Activated B cell treated with CpG ODN at 0.5 μM for 24 hours (primary cell): ENCODE measurements around the gene NRP2. TPM values are rescaled to one million over a fixed set of nuclear protein-coding genes. Genes with fewer than 3 reads are reported as not detected.

Experiments
- ATAC-seq: fragments of 200-7000 bp; cut with Tn5 transposase; one replicate; pipeline ENCODE4 v1.10.0; 2021; ENCODE audit warnings: low read depth, mild to moderate bottlenecking, moderate library complexity
- CTCF ChIA-PET: fragments of 350-600 bp; sonication (Branson Sonifier 250); formaldehyde crosslinking; loops from one replicate; lab custom pipeline; 2021; ENCODE audit warnings: antibody characterized with exemption; lab: Charles Lee
- POLR2A ChIA-PET: fragments of 350-600 bp; sonication (Branson Sonifier 250); formaldehyde crosslinking; loops from one replicate; lab custom pipeline; 2021; ENCODE audit warnings: antibody characterized with exemption; lab: Charles Lee
- DNase-seq: peaks from one replicate; pipeline ENCODE4 v3.0.0; 2022
- H3K27ac Mint-ChIP-seq: one replicate; pipeline ENCODE4 v1.8.0; 2020; ENCODE audit warnings: mixed read lengths
- H3K27me3 Mint-ChIP-seq: one replicate; pipeline ENCODE4 v1.8.0; 2021; ENCODE audit warnings: mixed read lengths
- H3K36me3 Mint-ChIP-seq: one replicate; pipeline ENCODE4 v1.8.0; 2021; ENCODE audit warnings: low read depth, mixed read lengths
- H3K4me1 Mint-ChIP-seq: one replicate; pipeline ENCODE4 v1.8.0; 2021; ENCODE audit warnings: mixed read lengths
- H3K4me3 Mint-ChIP-seq: one replicate; pipeline ENCODE4 v1.8.0; 2020; ENCODE audit warnings: mild to moderate bottlenecking, mixed read lengths
- H3K9me3 Mint-ChIP-seq: one replicate; pipeline ENCODE4 v1.8.0; 2020; ENCODE audit warnings: mixed read lengths
- intact Hi-C: fragments of 100-400 bp; cut with micrococcal nuclease; formaldehyde crosslinking; loops from one replicate; pipeline ENCODE4 v1.15.1; 2024
- total RNA-seq: library from RNA; stranded (reverse); gene quantifications from 2 replicates; pipeline ENCODE4 v1.2.3, GENCODE V29; 2022
- TF ChIP-seq, protein P1 (sequence below): fragments of 200-600 bp; IDR thresholded peaks from one replicate; pipeline ENCODE4 v1.8.0; 2022; ENCODE audit warnings: antibody characterized with exemption, mild to moderate bottlenecking

The NRP2 gene
- total RNA-seq, 1 donor from 2014 or later = 10.2 TPM

DNA sequence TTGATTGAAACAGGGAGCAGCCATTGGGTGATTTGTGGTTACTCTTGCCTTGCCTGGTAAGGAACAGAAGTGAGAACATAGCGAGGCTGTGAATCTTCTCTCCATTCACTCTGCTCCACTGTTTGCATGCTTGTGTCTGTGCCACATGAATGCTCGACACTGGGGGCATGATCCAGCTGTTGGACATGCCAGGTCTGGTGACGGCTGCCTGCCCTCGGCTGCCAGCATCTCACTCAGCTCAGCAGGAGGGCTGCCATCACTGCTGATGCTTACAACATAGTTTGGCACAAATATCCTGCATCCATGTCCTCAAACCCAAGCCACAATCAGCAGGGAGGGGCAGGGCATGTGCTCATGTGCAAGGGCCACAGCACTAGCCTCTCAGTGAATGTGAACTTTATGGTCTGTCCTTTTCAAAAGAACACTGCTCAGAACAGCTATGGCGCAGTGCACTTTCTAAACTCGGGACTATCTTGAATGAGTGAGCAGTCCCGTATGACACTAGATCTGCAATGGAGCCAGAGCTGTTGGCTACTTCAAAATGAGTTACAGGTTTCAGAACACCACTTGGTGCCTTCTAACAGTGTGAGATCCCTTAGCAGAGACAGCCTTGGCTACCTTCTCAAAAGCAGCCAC, 126.3 kb downstream of the NRP2 start:
- CTCF ChIA-PET = no interaction called here
- DNase-seq (no peak), ATAC-seq (no peak)
- no peaks in the 10 kb centered on the region for H3K36me3 Mint-ChIP-seq
- H3K4me1 Mint-ChIP-seq = no peaks in the 10 kb centered on the region
- no peak overlapping the region for H3K27ac Mint-ChIP-seq
- intact Hi-C loops = no loop called here
- POLR2A ChIA-PET = no interaction called here
- peaks cover 12% of the 10 kb centered on the region for H3K27me3 Mint-ChIP-seq
- TF ChIP-seq, protein P1, sequence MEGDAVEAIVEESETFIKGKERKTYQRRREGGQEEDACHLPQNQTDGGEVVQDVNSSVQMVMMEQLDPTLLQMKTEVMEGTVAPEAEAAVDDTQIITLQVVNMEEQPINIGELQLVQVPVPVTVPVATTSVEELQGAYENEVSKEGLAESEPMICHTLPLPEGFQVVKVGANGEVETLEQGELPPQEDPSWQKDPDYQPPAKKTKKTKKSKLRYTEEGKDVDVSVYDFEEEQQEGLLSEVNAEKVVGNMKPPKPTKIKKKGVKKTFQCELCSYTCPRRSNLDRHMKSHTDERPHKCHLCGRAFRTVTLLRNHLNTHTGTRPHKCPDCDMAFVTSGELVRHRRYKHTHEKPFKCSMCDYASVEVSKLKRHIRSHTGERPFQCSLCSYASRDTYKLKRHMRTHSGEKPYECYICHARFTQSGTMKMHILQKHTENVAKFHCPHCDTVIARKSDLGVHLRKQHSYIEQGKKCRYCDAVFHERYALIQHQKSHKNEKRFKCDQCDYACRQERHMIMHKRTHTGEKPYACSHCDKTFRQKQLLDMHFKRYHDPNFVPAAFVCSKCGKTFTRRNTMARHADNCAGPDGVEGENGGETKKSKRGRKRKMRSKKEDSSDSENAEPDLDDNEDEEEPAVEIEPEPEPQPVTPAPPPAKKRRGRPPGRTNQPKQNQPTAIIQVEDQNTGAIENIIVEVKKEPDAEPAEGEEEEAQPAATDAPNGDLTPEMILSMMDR = no peak
- H3K9me3 Mint-ChIP-seq = no peaks in the 10 kb centered on the region
- H3K4me3 Mint-ChIP-seq = no peak overlapping the region

- H3K4me3 Mint-ChIP-seq = no peak overlapping the region
- H3K36me3 Mint-ChIP-seq = no peaks in the 10 kb centered on the region
- intact Hi-C loops = loop anchor here (5.0 kb wide), 1 partner anchor 214 kb away; no protein-coding TSS in a partner anchor
- no peaks in the 10 kb centered on the region for H3K4me1 Mint-ChIP-seq
- POLR2A ChIA-PET = no interaction called here
- DNase-seq = no peak
- H3K9me3 Mint-ChIP-seq = no peaks in the 10 kb centered on the region
- TF ChIP-seq, protein P1 = no peak
- CTCF ChIA-PET = no interaction called here
- no peak for ATAC-seq
- H3K27ac Mint-ChIP-seq = no peak overlapping the region
- H3K27me3 Mint-ChIP-seq = peaks cover 2% of the 10 kb centered on the region
Observed at GRCh38 chr2:205811387-205811786, 129.1 kb downstream of the NRP2 start.

DNA sequence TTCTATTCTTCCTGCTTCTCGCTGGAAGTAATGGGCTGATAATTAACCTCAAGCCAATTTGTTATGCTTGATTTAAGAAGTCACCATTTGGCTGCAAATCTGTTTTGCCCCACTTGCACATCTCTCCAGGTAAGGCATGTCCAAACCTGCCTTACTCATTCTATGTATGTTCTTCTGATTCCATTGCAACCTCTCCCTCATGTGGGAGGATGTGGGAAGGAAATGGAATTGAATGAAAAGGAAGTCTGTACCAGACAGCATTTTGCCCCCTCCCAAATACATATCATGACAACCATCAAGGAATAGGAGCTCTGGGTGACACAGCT, 131.7 kb downstream of the NRP2 start:
- Mint-ChIP-seq H3K4me1 (no peaks in the 10 kb centered on the region), H3K27me3 (peaks cover 7% of the 10 kb centered on the region), H3K27ac (no peak overlapping the region), H3K9me3 (no peaks in the 10 kb centered on the region), H3K4me3 (no peak overlapping the region), H3K36me3 (no peaks in the 10 kb centered on the region)
- ATAC-seq = no peak
- CTCF ChIA-PET = interaction anchor here (1.3 kb wide), 1 partner anchor 12 kb away, joined by 4 read pairs; no protein-coding TSS in a partner anchor
- POLR2A ChIA-PET = no interaction called here
- TF ChIP-seq, protein P1 = no peak
- no peak for DNase-seq
- intact Hi-C loops = loop anchor here (5.0 kb wide), 1 partner anchor 217 kb away; no protein-coding TSS in a partner anchor

GRCh38 chr2:205815673-205816072, 133.4 kb downstream of the NRP2 start:
- Mint-ChIP-seq H3K4me3 (no peak overlapping the region), H3K9me3 (no peaks in the 10 kb centered on the region), H3K4me1 (no peaks in the 10 kb centered on the region), H3K27ac (no peak overlapping the region), H3K27me3 (peaks cover 10% of the 10 kb centered on the region), H3K36me3 (no peaks in the 10 kb centered on the region)
- intact Hi-C loops = no loop called here
- CTCF ChIA-PET = no interaction called here
- POLR2A ChIA-PET = no interaction called here
- DNase-seq (no peak), ATAC-seq (no peak)
- TF ChIP-seq, protein P1 = no peak

DNA sequence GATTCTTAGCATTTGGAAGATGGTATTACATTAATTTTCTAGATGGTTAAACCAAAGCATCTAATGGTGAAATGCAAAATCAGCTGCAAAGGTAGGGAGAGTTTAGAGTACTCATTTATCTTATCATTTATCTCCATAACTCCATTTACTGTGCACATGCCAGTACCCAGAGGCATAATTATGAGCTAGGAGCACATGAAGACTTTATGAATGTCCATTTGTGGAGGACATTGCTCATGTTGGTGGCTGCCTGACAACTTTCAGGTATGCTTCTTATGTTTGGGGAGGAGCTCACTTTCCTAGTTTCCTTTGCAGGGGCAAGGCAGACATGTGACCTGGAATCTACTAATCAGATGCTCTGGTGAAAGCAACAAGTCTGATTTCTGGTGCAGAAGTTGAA, 134.0 kb downstream of the NRP2 start:
- CTCF ChIA-PET = no interaction called here
- DNase-seq (no peak), ATAC-seq (no peak)
- Mint-ChIP-seq H3K4me1 (no peaks in the 10 kb centered on the region), H3K27ac (no peak overlapping the region), H3K27me3 (peaks cover 10% of the 10 kb centered on the region), H3K9me3 (no peaks in the 10 kb centered on the region), H3K4me3 (no peak overlapping the region), H3K36me3 (no peaks in the 10 kb centered on the region)
- POLR2A ChIA-PET = no interaction called here
- intact Hi-C loops = no loop called here
- TF ChIP-seq, protein P1 = no peak
